Stomach smooth muscle (tissue), 2 donors: ENCODE measurements around the gene MEX3C.

Experiments used
- H3K27ac ChIP-seq: one replicate; pipeline ENCODE4 v1.7.0; 2013; ENCODE audit warnings: mild to moderate bottlenecking, low read length, inconsistent platforms
- H3K27me3 ChIP-seq, 2 donors: one replicate each; pipeline ENCODE4 v1.7.0; 2013; ENCODE audit warnings: low read length in 2 of 2; ENCODE audit not compliant: insufficient read depth in 2 of 2, control insufficient read depth in 1 of 2
- H3K36me3 ChIP-seq, 2 donors: one replicate each; pipeline ENCODE4 v1.7.0; 2013; ENCODE audit warnings: low read length in 2 of 2; ENCODE audit not compliant: control insufficient read depth in 2 of 2, insufficient read depth in 2 of 2
- H3K4me1 ChIP-seq: one replicate; pipeline ENCODE4 v1.7.0; 2013; ENCODE audit warnings: low read length; ENCODE audit not compliant: control insufficient read depth, insufficient read depth
- H3K4me3 ChIP-seq, 2 donors: one replicate each; pipeline ENCODE4 v1.7.0; 2013; ENCODE audit warnings: low read length in 2 of 2
- H3K9ac ChIP-seq, 2 donors: one replicate each; pipeline ENCODE4 v1.7.0; 2013; ENCODE audit warnings: low read length in 2 of 2, mild to moderate bottlenecking in 1 of 2
- H3K9me3 ChIP-seq, 2 donors: one replicate each; pipeline ENCODE4 v1.7.0; 2013; ENCODE audit warnings: low read length in 2 of 2; ENCODE audit not compliant: control insufficient read depth in 2 of 2
- donor health status: healthy.
- donor health status: Pancreatic carcinoma.

MEX3C gene

GRCh38 chr18:51168960-51169662 lies 28.4 kb downstream of the MEX3C start:
- no peaks in the 10 kb centered on the region for H3K4me1 ChIP-seq
- H3K27ac ChIP-seq, result no peak overlapping the region
- no peak overlapping the region for H3K9ac ChIP-seq
- no peaks in the 10 kb centered on the region for H3K27me3 ChIP-seq
- no peaks in the 10 kb centered on the region for H3K9me3 ChIP-seq
- no peaks in the 10 kb centered on the region for H3K36me3 ChIP-seq
- H3K4me3 ChIP-seq, result no peak overlapping the region

- no peaks in the 10 kb centered on the region for H3K27me3 ChIP-seq
- H3K4me1 ChIP-seq, result no peaks in the 10 kb centered on the region
- no peak overlapping the region for H3K27ac ChIP-seq
- no peak overlapping the region for H3K4me3 ChIP-seq
- H3K36me3 ChIP-seq, result no peaks in the 10 kb centered on the region
- no peak overlapping the region for H3K9ac ChIP-seq
- H3K9me3 ChIP-seq, result no peaks in the 10 kb centered on the region
Observed at GRCh38 chr18:51168026-51168742, 29.3 kb downstream of the MEX3C start.

- Histone ChIP-seq H3K9me3 (no peaks in the 10 kb centered on the region), H3K4me3 (no peak overlapping the region), H3K36me3 (no peaks in the 10 kb centered on the region), H3K27me3 (no peaks in the 10 kb centered on the region), H3K27ac (no peak overlapping the region), H3K9ac (no peak overlapping the region), H3K4me1 (no peaks in the 10 kb centered on the region)
Observed at GRCh38 chr18:51165296-51165695, 32.2 kb downstream of the MEX3C start.

GRCh38 chr18:51164761-51165281 lies 32.7 kb downstream of the MEX3C start:
- Histone ChIP-seq H3K4me1 (no peaks in the 10 kb centered on the region), H3K27me3 (no peaks in the 10 kb centered on the region), H3K36me3 (no peaks in the 10 kb centered on the region), H3K4me3 (no peak overlapping the region), H3K9me3 (no peaks in the 10 kb centered on the region), H3K27ac (no peak overlapping the region), H3K9ac (no peak overlapping the region)

GRCh38 chr18:51164342-51164741 lies 33.1 kb downstream of the MEX3C start:
- Histone ChIP-seq H3K4me3 (no peak overlapping the region), H3K36me3 (no peaks in the 10 kb centered on the region), H3K4me1 (no peaks in the 10 kb centered on the region), H3K9ac (no peak overlapping the region), H3K27me3 (no peaks in the 10 kb centered on the region), H3K9me3 (no peaks in the 10 kb centered on the region), H3K27ac (no peak overlapping the region)

GRCh38 chr18:51163543-51163942 lies 33.9 kb downstream of the MEX3C start:
- Histone ChIP-seq H3K4me3 (no peak overlapping the region), H3K4me1 (no peaks in the 10 kb centered on the region), H3K27ac (no peak overlapping the region), H3K9me3 (no peaks in the 10 kb centered on the region), H3K27me3 (no peaks in the 10 kb centered on the region), H3K36me3 (no peaks in the 10 kb centered on the region), H3K9ac (no peak overlapping the region)

GRCh38 chr18:51162617-51163016 lies 34.9 kb downstream of the MEX3C start:
- Histone ChIP-seq H3K9me3 (no peaks in the 10 kb centered on the region), H3K4me3 (no peak overlapping the region), H3K9ac (no peak overlapping the region), H3K36me3 (no peaks in the 10 kb centered on the region), H3K27ac (no peak overlapping the region), H3K4me1 (no peaks in the 10 kb centered on the region), H3K27me3 (no peaks in the 10 kb centered on the region)

- Histone ChIP-seq H3K27ac (no peak overlapping the region), H3K27me3 (no peaks in the 10 kb centered on the region), H3K36me3 (no peaks in the 10 kb centered on the region), H3K9me3 (no peaks in the 10 kb centered on the region), H3K9ac (no peak overlapping the region), H3K4me3 (no peak overlapping the region), H3K4me1 (no peaks in the 10 kb centered on the region)
Observed at GRCh38 chr18:51160646-51161045, 36.8 kb downstream of the MEX3C start.

GRCh38 chr18:51157215-51157614 lies 40.3 kb downstream of the MEX3C start:
- H3K36me3 ChIP-seq, result no peaks in the 10 kb centered on the region
- H3K4me1 ChIP-seq, result no peaks in the 10 kb centered on the region

GRCh38 chr18:51154431-51155063 lies 42.9 kb downstream of the MEX3C start:
- H3K4me3 ChIP-seq, result no peak overlapping the region

More at GRCh38 chr18:51157215-51157614, 40.3 kb downstream of the MEX3C start:
- no peaks in the 10 kb centered on the region for H3K27me3 ChIP-seq
- H3K9me3 ChIP-seq, result no peaks in the 10 kb centered on the region
- no peak overlapping the region for H3K4me3 ChIP-seq
- no peak overlapping the region for H3K9ac ChIP-seq
- no peak overlapping the region for H3K27ac ChIP-seq

More at GRCh38 chr18:51154431-51155063, 42.9 kb downstream of the MEX3C start:
- Histone ChIP-seq H3K9me3 (peaks cover 0 to 4% of the 10 kb centered on the region in 2 donors), H3K36me3 (no peaks in the 10 kb centered on the region), H3K9ac (no peak overlapping the region), H3K27ac (no peak overlapping the region), H3K27me3 (no peaks in the 10 kb centered on the region), H3K4me1 (no peaks in the 10 kb centered on the region)
